Osteoblast (primary cell): ENCODE results near the gene RBFOX2. TPM values are rescaled to one million over a fixed set of nuclear protein-coding genes. Genes with fewer than 3 reads are reported as not detected.

Experiments
- DNase-seq: peaks from one replicate; pipeline ENCODE4 v3.0.0; 2011; ENCODE audit warnings: low spot score, mixed read lengths; ENCODE audit not compliant: insufficient read length; ENCODE audit errors: missing footprints
- H2AFZ ChIP-seq: 2 replicates; pipeline ENCODE4 v1.6.0; 2011; ENCODE audit warnings: mild to moderate bottlenecking, low read length
- H3K27ac ChIP-seq: 2 replicates; pipeline ENCODE4 v1.5.1; 2011; ENCODE audit warnings: mild to moderate bottlenecking, low read depth, low read length, moderate library complexity
- H3K27me3 ChIP-seq: 2 replicates; pipeline ENCODE4 v1.6.0; 2012; ENCODE audit warnings: mild to moderate bottlenecking, control low read depth, inconsistent platforms, low read length, moderate library complexity; ENCODE audit not compliant: insufficient read depth
- H3K36me3 ChIP-seq: 2 replicates; pipeline ENCODE4 v1.5.1; 2011; ENCODE audit warnings: mild to moderate bottlenecking, low read length, control low read depth, moderate library complexity; ENCODE audit not compliant: insufficient read depth
- H3K4me1 ChIP-seq: 2 replicates; pipeline ENCODE4 v1.5.1; 2011; ENCODE audit warnings: mild to moderate bottlenecking, low read length, control low read depth, moderate library complexity; ENCODE audit not compliant: insufficient read depth
- H3K4me2 ChIP-seq: 2 replicates; pipeline ENCODE4 v1.6.0; 2011; ENCODE audit warnings: mild to moderate bottlenecking, low read length; ENCODE audit not compliant: insufficient read depth
- H3K4me3 ChIP-seq: fragments of 200-600 bp; sonication (generic); 3 replicates; pipeline ENCODE4 v1.5.1; 2012; ENCODE audit warnings: mild to moderate bottlenecking, low read length, inconsistent platforms; ENCODE audit not compliant: insufficient read depth
- H3K79me2 ChIP-seq: 2 replicates; pipeline ENCODE4 v1.6.0; 2012; ENCODE audit warnings: mild to moderate bottlenecking, low read length, control low read depth, inconsistent platforms; ENCODE audit not compliant: insufficient read depth
- H3K9me3 ChIP-seq: 2 replicates; pipeline ENCODE4 v1.5.1; 2011; ENCODE audit warnings: low read depth, low read length, control low read depth
- H4K20me1 ChIP-seq: 2 replicates; pipeline ENCODE4 v1.6.0; 2012; ENCODE audit warnings: mild to moderate bottlenecking, low read length, control low read depth; ENCODE audit not compliant: insufficient read depth
- CTCF ChIP-seq: IDR thresholded peaks from 2 replicates; pipeline ENCODE4 v1.5.1; 2011; ENCODE audit warnings: mild to moderate bottlenecking, low read depth, low read length, moderate library complexity; ENCODE audit errors: extremely low read depth
- total RNA-seq: library from RNA; depleted of rRNA; stranded (reverse); fragments of >200 nt; gene quantifications from 2 replicates; pipeline ENCODE4 v1.2.3, GENCODE V29; 2012

Gene RBFOX2
- total RNA-seq, 1 donor: 171 TPM

GRCh38 chr22:35912658-35913057, 116.0 kb downstream of the RBFOX2 start:
- H3K79me2 ChIP-seq: peaks cover 82% of the 10 kb centered on the region

GRCh38 chr22:35911877-35912276, 116.7 kb downstream of the RBFOX2 start:
- Histone ChIP-seq H3K4me2 (no peak overlapping the region), H3K79me2 (peaks cover 82% of the 10 kb centered on the region), H3K27me3 (no peaks in the 10 kb centered on the region), H3K36me3 (no peaks in the 10 kb centered on the region), H3K27ac (no peak overlapping the region), H2AFZ (no peak overlapping the region), H4K20me1 (peaks cover 8% of the 10 kb centered on the region), H3K9me3 (no peaks in the 10 kb centered on the region), H3K4me1 (peaks cover 38% of the 10 kb centered on the region), H3K4me3 (no peak overlapping the region)
- no peak for TF ChIP-seq CTCF
- DNase-seq: no peak

More at GRCh38 chr22:35912658-35913057, 116.0 kb downstream of the RBFOX2 start:
- Histone ChIP-seq H3K27me3 (no peaks in the 10 kb centered on the region), H3K36me3 (no peaks in the 10 kb centered on the region), H3K4me2 (no peak overlapping the region), H3K27ac (no peak overlapping the region), H4K20me1 (peaks cover 8% of the 10 kb centered on the region), H3K4me3 (no peak overlapping the region), H2AFZ (no peak overlapping the region), H3K9me3 (no peaks in the 10 kb centered on the region), H3K4me1 (peaks cover 38% of the 10 kb centered on the region)
- TF ChIP-seq CTCF: no peak
- DNase-seq: no peak

- no peak overlapping the region for H3K4me2 ChIP-seq
- no peaks in the 10 kb centered on the region for H3K36me3 ChIP-seq
- TF ChIP-seq CTCF: no peak
- H2AFZ ChIP-seq: no peak overlapping the region
- H3K4me1 ChIP-seq: peaks cover 36% of the 10 kb centered on the region
- no peaks in the 10 kb centered on the region for H3K27me3 ChIP-seq
- peak overlapping the region; percentile 13 for H3K27ac ChIP-seq
- no peaks in the 10 kb centered on the region for H3K9me3 ChIP-seq
- no peak for DNase-seq
- no peak overlapping the region for H3K4me3 ChIP-seq
- H4K20me1 ChIP-seq: peaks cover 10% of the 10 kb centered on the region
- H3K79me2 ChIP-seq: peaks cover 83% of the 10 kb centered on the region
These were observed 117.7 kb downstream of the RBFOX2 start for GRCh38 chr22:35910926-35911325.

- H3K4me1 ChIP-seq: peaks cover 30% of the 10 kb centered on the region
- no peak overlapping the region for H3K4me3 ChIP-seq
- TF ChIP-seq CTCF: no peak
- peaks cover 14% of the 10 kb centered on the region for H4K20me1 ChIP-seq
- H3K79me2 ChIP-seq: peaks cover 88% of the 10 kb centered on the region
- H3K36me3 ChIP-seq: no peaks in the 10 kb centered on the region
- peak overlapping the region; percentile 13 for H3K27ac ChIP-seq
- H3K27me3 ChIP-seq: no peaks in the 10 kb centered on the region
- H2AFZ ChIP-seq: no peak overlapping the region
- no peaks in the 10 kb centered on the region for H3K9me3 ChIP-seq
- peak overlapping the region; percentile 37 for H3K4me2 ChIP-seq
- DNase-seq: no peak
These were observed 118.4 kb downstream of the RBFOX2 start for GRCh38 chr22:35910003-35910769.
